ENCODE results near the gene KRT6A.

- TF ChIP-seq MAX (IDR thresholded peaks at IDR 0.05) (no peak), CEBPB (IDR thresholded peaks at IDR 0.05) (no peak), HES2 (IDR thresholded peaks at IDR 0.05) (no peak), EP300 (IDR thresholded peaks at IDR 0.05) (no peak)
- TF ChIP-seq, protein P1, sequence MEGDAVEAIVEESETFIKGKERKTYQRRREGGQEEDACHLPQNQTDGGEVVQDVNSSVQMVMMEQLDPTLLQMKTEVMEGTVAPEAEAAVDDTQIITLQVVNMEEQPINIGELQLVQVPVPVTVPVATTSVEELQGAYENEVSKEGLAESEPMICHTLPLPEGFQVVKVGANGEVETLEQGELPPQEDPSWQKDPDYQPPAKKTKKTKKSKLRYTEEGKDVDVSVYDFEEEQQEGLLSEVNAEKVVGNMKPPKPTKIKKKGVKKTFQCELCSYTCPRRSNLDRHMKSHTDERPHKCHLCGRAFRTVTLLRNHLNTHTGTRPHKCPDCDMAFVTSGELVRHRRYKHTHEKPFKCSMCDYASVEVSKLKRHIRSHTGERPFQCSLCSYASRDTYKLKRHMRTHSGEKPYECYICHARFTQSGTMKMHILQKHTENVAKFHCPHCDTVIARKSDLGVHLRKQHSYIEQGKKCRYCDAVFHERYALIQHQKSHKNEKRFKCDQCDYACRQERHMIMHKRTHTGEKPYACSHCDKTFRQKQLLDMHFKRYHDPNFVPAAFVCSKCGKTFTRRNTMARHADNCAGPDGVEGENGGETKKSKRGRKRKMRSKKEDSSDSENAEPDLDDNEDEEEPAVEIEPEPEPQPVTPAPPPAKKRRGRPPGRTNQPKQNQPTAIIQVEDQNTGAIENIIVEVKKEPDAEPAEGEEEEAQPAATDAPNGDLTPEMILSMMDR (IDR thresholded peaks at IDR 0.05) = no peak
- TF ChIP-seq, protein P2, sequence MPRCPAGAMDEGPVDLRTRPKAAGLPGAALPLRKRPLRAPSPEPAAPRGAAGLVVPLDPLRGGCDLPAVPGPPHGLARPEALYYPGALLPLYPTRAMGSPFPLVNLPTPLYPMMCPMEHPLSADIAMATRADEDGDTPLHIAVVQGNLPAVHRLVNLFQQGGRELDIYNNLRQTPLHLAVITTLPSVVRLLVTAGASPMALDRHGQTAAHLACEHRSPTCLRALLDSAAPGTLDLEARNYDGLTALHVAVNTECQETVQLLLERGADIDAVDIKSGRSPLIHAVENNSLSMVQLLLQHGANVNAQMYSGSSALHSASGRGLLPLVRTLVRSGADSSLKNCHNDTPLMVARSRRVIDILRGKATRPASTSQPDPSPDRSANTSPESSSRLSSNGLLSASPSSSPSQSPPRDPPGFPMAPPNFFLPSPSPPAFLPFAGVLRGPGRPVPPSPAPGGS (IDR thresholded peaks at IDR 0.05) = no peak
Measured at GRCh38 chr12:52469853-52470252, 23.2 kb downstream of the KRT6A start.
